ENCODE data around the gene GATA1. TPM values are rescaled to one million over a fixed set of nuclear protein-coding genes. Genes with fewer than 3 reads are reported as not detected.

The GATA1 gene
- total RNA-seq, 1 donor from 2014 or later = 0.87 TPM

DNA sequence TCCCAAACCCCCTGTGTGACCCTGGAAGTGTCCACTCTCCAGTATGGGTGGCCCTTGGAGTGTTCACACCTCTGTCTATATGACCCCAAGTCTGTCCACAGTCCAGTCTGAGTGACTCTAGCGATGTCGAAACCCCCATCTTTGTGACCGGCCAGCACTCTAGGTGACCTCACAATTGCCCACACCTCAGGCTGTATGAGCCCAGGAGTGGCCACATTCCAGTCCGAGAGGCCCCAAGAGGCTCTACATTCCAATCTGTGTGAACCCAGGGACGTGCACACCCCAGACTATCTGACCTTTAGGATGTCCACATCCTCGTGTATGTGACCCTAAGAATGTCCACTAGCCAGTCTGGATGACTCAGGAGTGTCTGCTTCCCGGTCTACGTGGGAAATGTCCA lies 32.2 kb upstream of the GATA1 start:
- TF ChIP-seq, protein P1, sequence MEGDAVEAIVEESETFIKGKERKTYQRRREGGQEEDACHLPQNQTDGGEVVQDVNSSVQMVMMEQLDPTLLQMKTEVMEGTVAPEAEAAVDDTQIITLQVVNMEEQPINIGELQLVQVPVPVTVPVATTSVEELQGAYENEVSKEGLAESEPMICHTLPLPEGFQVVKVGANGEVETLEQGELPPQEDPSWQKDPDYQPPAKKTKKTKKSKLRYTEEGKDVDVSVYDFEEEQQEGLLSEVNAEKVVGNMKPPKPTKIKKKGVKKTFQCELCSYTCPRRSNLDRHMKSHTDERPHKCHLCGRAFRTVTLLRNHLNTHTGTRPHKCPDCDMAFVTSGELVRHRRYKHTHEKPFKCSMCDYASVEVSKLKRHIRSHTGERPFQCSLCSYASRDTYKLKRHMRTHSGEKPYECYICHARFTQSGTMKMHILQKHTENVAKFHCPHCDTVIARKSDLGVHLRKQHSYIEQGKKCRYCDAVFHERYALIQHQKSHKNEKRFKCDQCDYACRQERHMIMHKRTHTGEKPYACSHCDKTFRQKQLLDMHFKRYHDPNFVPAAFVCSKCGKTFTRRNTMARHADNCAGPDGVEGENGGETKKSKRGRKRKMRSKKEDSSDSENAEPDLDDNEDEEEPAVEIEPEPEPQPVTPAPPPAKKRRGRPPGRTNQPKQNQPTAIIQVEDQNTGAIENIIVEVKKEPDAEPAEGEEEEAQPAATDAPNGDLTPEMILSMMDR (IDR thresholded peaks at IDR 0.05) = no peak
- Histone ChIP-seq H3K36me3 (no peaks in the 10 kb centered on the region), H3K27me3 (no peaks in the 10 kb centered on the region), H3K9me3 (no peaks in the 10 kb centered on the region), H3K27ac (no peak overlapping the region), H3K4me1 (no peaks in the 10 kb centered on the region), H3K4me3 (no peak overlapping the region)
- ATAC-seq = no peak
- intact Hi-C loops (cut with DNase I) = no loop called here
- no peak for DNase-seq

DNA sequence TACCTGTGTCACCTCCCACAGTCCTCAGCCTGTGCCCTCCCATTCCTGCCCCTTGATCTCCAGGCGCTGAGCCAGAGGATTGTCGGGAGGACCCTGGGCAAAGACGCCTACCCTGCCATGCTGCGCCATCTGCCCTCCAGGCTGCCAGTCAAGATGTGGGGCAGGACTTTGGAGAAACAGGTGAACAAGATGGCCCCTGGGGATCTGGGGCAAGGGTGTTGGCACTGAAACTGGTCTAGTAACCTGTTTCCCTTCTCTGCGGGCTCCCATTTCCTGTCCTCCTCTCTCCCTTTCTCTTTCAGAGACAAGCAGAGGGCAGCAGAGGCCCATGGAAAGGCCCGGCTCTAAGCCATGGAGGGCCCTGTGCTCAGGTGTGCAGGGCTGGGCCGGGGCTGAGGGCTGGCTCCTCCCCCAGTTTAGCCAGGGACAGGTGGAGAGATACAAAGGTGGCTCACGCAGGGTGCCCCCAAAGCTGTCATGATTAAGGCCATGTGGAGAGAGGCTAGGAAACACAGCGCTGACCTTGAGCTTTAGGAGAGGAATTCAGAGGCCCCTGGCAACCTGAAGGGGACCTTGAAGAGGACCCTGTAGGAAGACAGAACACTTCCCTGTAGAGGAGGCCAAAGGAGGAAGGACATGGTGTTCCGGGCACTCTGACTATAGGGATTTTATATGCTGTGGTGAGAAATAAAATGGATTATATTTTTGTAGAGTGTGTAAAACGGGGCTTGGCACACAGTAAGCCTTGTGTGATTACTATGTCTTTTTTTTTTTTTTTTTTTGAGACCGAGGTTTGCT lies 24.5 kb upstream of the GATA1 start, which contains the start of gene GLOD5:
Gene GLOD5, plus strand, starts transcription at position 74 of the 798 bp plus-strand sequence. Its CDS starts 44 bp downstream, at position 118.
- Histone ChIP-seq H3K4me1 (no peaks in the 10 kb centered on the region), H3K9me3 (no peaks in the 10 kb centered on the region), H3K27me3 (no peaks in the 10 kb centered on the region), H3K36me3 (no peaks in the 10 kb centered on the region), H3K4me3 (no peak within 1 kb of the TSS), H3K27ac (peak within 1 kb of the TSS; percentile 51)
- TF ChIP-seq, protein P1 (IDR thresholded peaks at IDR 0.05) = peak; percentile 12
- DNase-seq (peak; percentile 81), ATAC-seq (peak; percentile 99)
- intact Hi-C loops (cut with DNase I) = no loop called here

DNA sequence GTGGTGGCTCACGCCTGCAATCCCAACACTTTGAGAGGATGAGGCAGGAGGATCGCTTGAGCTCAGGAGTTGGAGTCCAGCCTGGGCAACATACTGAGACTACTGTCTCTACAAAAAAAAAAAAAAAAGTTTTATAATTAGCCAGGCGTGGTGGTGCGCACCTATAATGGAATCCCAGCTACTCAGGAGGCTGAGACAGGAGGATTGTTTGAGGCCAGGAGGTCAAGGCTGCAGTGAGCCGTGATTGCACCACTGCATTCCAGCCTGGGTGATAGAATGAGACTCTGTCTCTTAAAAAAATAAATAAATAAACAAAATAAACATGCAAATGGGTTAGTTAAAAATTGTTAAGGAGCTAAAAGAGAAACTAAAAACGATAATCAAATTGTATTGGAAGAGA lies 17.2 kb upstream of the GATA1 start:
- intact Hi-C loops (cut with DNase I) = no loop called here
- H3K36me3 ChIP-seq = no peaks in the 10 kb centered on the region
- DNase-seq (no peak), ATAC-seq (no peak)
- no peaks in the 10 kb centered on the region for H3K4me1 ChIP-seq
- TF ChIP-seq, protein P1 (IDR thresholded peaks at IDR 0.05) = no peak
- no peaks in the 10 kb centered on the region for H3K27me3 ChIP-seq
- H3K27ac ChIP-seq = no peak overlapping the region
- no peaks in the 10 kb centered on the region for H3K9me3 ChIP-seq
- H3K4me3 ChIP-seq = no peak overlapping the region

- H3K36me3 ChIP-seq = no peaks in the 10 kb centered on the region
- no peaks in the 10 kb centered on the region for H3K9me3 ChIP-seq
- DNase-seq = no peak
- H3K27ac ChIP-seq = no peak overlapping the region
- no peaks in the 10 kb centered on the region for H3K27me3 ChIP-seq
- no peak overlapping the region for H3K4me3 ChIP-seq
- TF ChIP-seq, protein P1 (IDR thresholded peaks at IDR 0.05) = no peak
- H3K4me1 ChIP-seq = no peaks in the 10 kb centered on the region
- no peak for ATAC-seq
- intact Hi-C loops (cut with DNase I) = no loop called here
Observed at GRCh38 chrX:48770296-48770695, 16.1 kb upstream of the GATA1 start.

DNA sequence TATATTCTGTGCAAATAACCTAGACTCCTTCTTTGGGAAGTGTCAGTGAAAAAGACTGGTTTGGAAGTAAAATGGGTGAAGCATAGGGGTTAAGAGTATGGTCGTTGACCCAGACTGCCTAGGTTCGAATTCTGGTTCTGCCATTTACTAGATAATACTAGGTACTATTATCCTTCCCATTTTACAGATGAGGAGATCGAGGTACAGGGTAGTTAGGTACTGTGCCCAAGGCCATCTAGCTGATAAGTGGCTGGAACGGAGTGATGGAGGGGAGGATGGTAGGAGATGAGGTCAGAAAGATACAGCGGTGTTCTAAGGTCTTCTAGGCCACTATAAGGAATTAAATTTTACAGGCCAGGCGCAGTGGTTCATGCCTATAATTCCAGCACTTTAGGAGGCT lies 13.8 kb upstream of the GATA1 start:
- no peaks in the 10 kb centered on the region for H3K27me3 ChIP-seq
- intact Hi-C loops (cut with DNase I) = no loop called here
- H3K27ac ChIP-seq = no peak overlapping the region
- TF ChIP-seq, protein P1 (IDR thresholded peaks at IDR 0.05) = no peak
- DNase-seq (no peak), ATAC-seq (no peak)
- H3K9me3 ChIP-seq = no peaks in the 10 kb centered on the region
- H3K4me3 ChIP-seq = no peak overlapping the region
- no peaks in the 10 kb centered on the region for H3K4me1 ChIP-seq
- H3K36me3 ChIP-seq = no peaks in the 10 kb centered on the region
